ENCODE data around the gene CMPK2.

Gene CMPK2

GRCh38 chr2:6838673-6839319 lies 26.9 kb downstream of the CMPK2 start:
- no peak for TF ChIP-seq CTCF (IDR thresholded peaks at IDR 0.05; ENCODE audit: insufficient read depth, low read length, missing control alignments)
- H3K4me3 ChIP-seq (ENCODE audit: low read depth, low read length) = no peak overlapping the region
- CTCF ChIA-PET = no interaction called here
- DNase-seq (ENCODE audit: low read depth, low spot score) = no peak
- POLR2A ChIA-PET = no interaction called here

- TF ChIP-seq CTCF (IDR thresholded peaks at IDR 0.05; ENCODE audit: insufficient read depth, low read length, missing control alignments) = no peak
- CTCF ChIA-PET = no interaction called here
- POLR2A ChIA-PET = no interaction called here
- H3K4me3 ChIP-seq (ENCODE audit: low read depth, low read length) = no peak overlapping the region
- no peak for DNase-seq (ENCODE audit: low read depth, low spot score)
Observed at GRCh38 chr2:6835467-6835866, 30.2 kb downstream of the CMPK2 start.

- DNase-seq (ENCODE audit: low read depth, low spot score) = no peak
- TF ChIP-seq CTCF (IDR thresholded peaks at IDR 0.05; ENCODE audit: insufficient read depth, low read length, missing control alignments) = no peak
- ChIA-PET POLR2A (no interaction called here), CTCF (no interaction called here)
- H3K4me3 ChIP-seq (ENCODE audit: low read depth, low read length) = no peak overlapping the region
Observed at GRCh38 chr2:6834163-6834562, 31.5 kb downstream of the CMPK2 start.

- ChIA-PET CTCF (no interaction called here), POLR2A (no interaction called here)
- H3K4me3 ChIP-seq (ENCODE audit: low read depth, low read length) = no peak overlapping the region
- DNase-seq (ENCODE audit: low read depth, low spot score) = no peak
- no peak for TF ChIP-seq CTCF (IDR thresholded peaks at IDR 0.05; ENCODE audit: insufficient read depth, low read length, missing control alignments)
Observed at GRCh38 chr2:6833300-6833604, 32.5 kb downstream of the CMPK2 start.

GRCh38 chr2:6832596-6833299 lies 33.0 kb downstream of the CMPK2 start:
- CTCF ChIA-PET = no interaction called here
- no peak for DNase-seq (ENCODE audit: low read depth, low spot score)
- POLR2A ChIA-PET = no interaction called here
- no peak for TF ChIP-seq CTCF (IDR thresholded peaks at IDR 0.05; ENCODE audit: insufficient read depth, low read length, missing control alignments)
- H3K4me3 ChIP-seq (ENCODE audit: low read depth, low read length) = no peak overlapping the region

GRCh38 chr2:6831229-6831628 lies 34.5 kb downstream of the CMPK2 start:
- ChIA-PET CTCF (no interaction called here), POLR2A (no interaction called here)
- TF ChIP-seq CTCF (IDR thresholded peaks at IDR 0.05; ENCODE audit: insufficient read depth, low read length, missing control alignments) = no peak
- H3K4me3 ChIP-seq (ENCODE audit: low read depth, low read length) = no peak overlapping the region
- DNase-seq (ENCODE audit: low read depth, low spot score) = no peak

All from AG04449 (cell line).